Peyer's patch (tissue), 4 donors: ENCODE data around the gene DIP2B. TPM values are rescaled to one million over a fixed set of nuclear protein-coding genes. Genes with fewer than 3 reads are reported as not detected.

Source experiments
- DNase-seq, 3 donors: peaks; one replicate each; pipeline ENCODE4 v3.0.0-alpha.2; 2017 to 2019
- H3K27ac ChIP-seq, 4 donors: fragments of 200-600 bp; sonication (generic); one replicate each; pipeline ENCODE4 v1.5.1; 2016 to 2019
- H3K27me3 ChIP-seq, 2 donors: fragments of 200-600 bp; sonication (generic); one replicate each; pipeline ENCODE4 v1.5.1; 2019
- H3K36me3 ChIP-seq, 3 donors: fragments of 200-600 bp; sonication (generic); one replicate each; pipeline ENCODE4 v1.5.1; 2016 to 2019
- H3K4me1 ChIP-seq, 4 donors: fragments of 200-600 bp; sonication (generic); one replicate each; pipeline ENCODE4 v1.5.1; 2016 to 2019
- H3K4me3 ChIP-seq, 4 donors: fragments of 200-600 bp; sonication (generic); 1 replicate in 3 of 4; 2 replicates in 1 of 4; pipeline ENCODE4 v1.5.1; 2016 to 2019; ENCODE audit warnings: mild to moderate bottlenecking in 1 of 4
- H3K9me3 ChIP-seq, 4 donors: fragments of 200-600 bp; sonication (generic); one replicate each; pipeline ENCODE4 v1.5.1; 2016 to 2019; ENCODE audit warnings: mild to moderate bottlenecking in 1 of 4
- CTCF ChIP-seq, 6 experiments: fragments of 450-650 bp in 4 of 6; fragments of 200-600 bp in 2 of 6; sonication (generic) in 1 of 6; IDR thresholded peaks; one replicate each; pipeline ENCODE4 v1.5.1; 2017 to 2019; ENCODE audit warnings: antibody characterized with exemption in 6 of 6, mild to moderate bottlenecking in 3 of 6, moderate library complexity in 1 of 6
- POLR2A ChIP-seq, 2 donors: fragments of 450-650 bp; IDR thresholded peaks; one replicate each; pipeline ENCODE4 v1.5.1; 2017; ENCODE audit warnings: antibody characterized with exemption in 2 of 2, mild to moderate bottlenecking in 2 of 2, moderate library complexity in 2 of 2
- total RNA-seq, 4 donors: library from RNA; depleted of rRNA; stranded (reverse); fragments of >200 nt; gene quantifications; one replicate each; pipeline ENCODE4 v1.1.0, GENCODE V29; 2016

The DIP2B gene
- total RNA-seq, 4 donors from 2014 or later: 28.0 to 73.4 (median 42.5) TPM

- TF ChIP-seq POLR2A (IDR thresholded peaks at IDR 0.05) (no peak), CTCF (IDR thresholded peaks at IDR 0.05) (no peak)
- peaks cover 0 to 91% (median 0%) of the 10 kb centered on the region in 3 donors for H3K36me3 ChIP-seq
These were observed 224.1 kb downstream of the DIP2B start for GRCh38 chr12:50728841-50729240.

GRCh38 chr12:50732591-50732990 is 227.8 kb downstream of the DIP2B start:
- Histone ChIP-seq H3K4me3 (no peak overlapping the region), H3K9me3 (no peaks in the 10 kb centered on the region), H3K27ac (no peak overlapping the region), H3K27me3 (no peaks in the 10 kb centered on the region), H3K4me1 (no peaks in the 10 kb centered on the region), H3K36me3 (peaks cover 0 to 89% (median 0%) of the 10 kb centered on the region in 3 donors)
- DNase-seq: no peak
- TF ChIP-seq POLR2A (IDR thresholded peaks at IDR 0.05): no peak
- TF ChIP-seq CTCF (IDR thresholded peaks at IDR 0.05): no peak

More at GRCh38 chr12:50728841-50729240, 224.1 kb downstream of the DIP2B start:
- Histone ChIP-seq H3K9me3 (no peaks in the 10 kb centered on the region), H3K4me1 (no peaks in the 10 kb centered on the region), H3K27ac (no peak overlapping the region), H3K4me3 (no peak overlapping the region), H3K27me3 (no peaks in the 10 kb centered on the region)
- no peak for DNase-seq

- no peak for TF ChIP-seq POLR2A (IDR thresholded peaks at IDR 0.05)
- TF ChIP-seq CTCF (IDR thresholded peaks at IDR 0.05): no peak
- Histone ChIP-seq H3K27ac (no peak overlapping the region), H3K9me3 (no peaks in the 10 kb centered on the region), H3K27me3 (no peaks in the 10 kb centered on the region), H3K4me1 (no peaks in the 10 kb centered on the region), H3K4me3 (no peak overlapping the region), H3K36me3 (peaks cover 0 to 89% (median 0%) of the 10 kb centered on the region in 3 donors)
- no peak for DNase-seq
These were observed 228.9 kb downstream of the DIP2B start for GRCh38 chr12:50733706-50734105.

- no peak overlapping the region for H3K27ac ChIP-seq
- no peak overlapping the region for H3K4me3 ChIP-seq
- H3K9me3 ChIP-seq: no peaks in the 10 kb centered on the region
- no peaks in the 10 kb centered on the region for H3K4me1 ChIP-seq
- TF ChIP-seq POLR2A (IDR thresholded peaks at IDR 0.05) (no peak), CTCF (IDR thresholded peaks at IDR 0.05) (peak in 4 of 6 experiments; percentile 21 to 45 (median 33))
- no peaks in the 10 kb centered on the region for H3K27me3 ChIP-seq
- H3K36me3 ChIP-seq: peaks cover 0 to 89% (median 0%) of the 10 kb centered on the region in 3 donors
- DNase-seq: no peak
These were observed 229.9 kb downstream of the DIP2B start for GRCh38 chr12:50734409-50735263.

GRCh38 chr12:50739611-50740010 is 234.8 kb downstream of the DIP2B start:
- Histone ChIP-seq H3K27me3 (no peaks in the 10 kb centered on the region), H3K27ac (no peak overlapping the region), H3K4me3 (no peak overlapping the region), H3K9me3 (no peaks in the 10 kb centered on the region), H3K36me3 (peaks cover 0 to 95% (median 0%) of the 10 kb centered on the region in 3 donors), H3K4me1 (no peaks in the 10 kb centered on the region)
- TF ChIP-seq CTCF (IDR thresholded peaks at IDR 0.05) (no peak), POLR2A (IDR thresholded peaks at IDR 0.05) (no peak)
- DNase-seq: no peak
